Dendritic cell treated with granulocyte-macrophage colony-stimulating factor and Interleukin-4, amounts not matched to agents 40 ng/mL and 50 ng/mL, for 4 days (primary cell): Measurements from ENCODE around the gene NTSR1.

Experiments
- H3K27ac Mint-ChIP-seq: one replicate; pipeline ENCODE4 v1.8.0; 2022; ENCODE audit warnings: mild to moderate bottlenecking, mixed read lengths
- H3K27me3 Mint-ChIP-seq: one replicate; pipeline ENCODE4 v1.8.0; 2022; ENCODE audit warnings: mild to moderate bottlenecking, mixed read lengths
- H3K36me3 Mint-ChIP-seq: one replicate; pipeline ENCODE4 v1.8.0; 2022; ENCODE audit warnings: low read depth, mixed read lengths
- H3K4me1 Mint-ChIP-seq: one replicate; pipeline ENCODE4 v1.8.0; 2022; ENCODE audit warnings: low read depth, mixed read lengths
- H3K4me3 Mint-ChIP-seq: one replicate; pipeline ENCODE4 v1.8.0; 2022; ENCODE audit warnings: mild to moderate bottlenecking, moderate library complexity, mixed read lengths
- H3K9me3 Mint-ChIP-seq: one replicate; pipeline ENCODE4 v1.8.0; 2022; ENCODE audit warnings: mixed read lengths
- intact Hi-C: fragments of 100-400 bp; cut with micrococcal nuclease; formaldehyde crosslinking; loops from one replicate; pipeline ENCODE4 v1.15.0; 2022

Gene NTSR1

GRCh38 chr20:62743777-62744317 lies 35.2 kb downstream of the NTSR1 start:
- H3K27ac Mint-ChIP-seq: no peak overlapping the region
- no peak overlapping the region for H3K4me3 Mint-ChIP-seq
- peaks cover 7% of the 10 kb centered on the region for H3K9me3 Mint-ChIP-seq
- H3K4me1 Mint-ChIP-seq: peaks cover 17% of the 10 kb centered on the region
- intact Hi-C loops: no loop called here
- peaks cover 21% of the 10 kb centered on the region for H3K27me3 Mint-ChIP-seq
- H3K36me3 Mint-ChIP-seq: no peaks in the 10 kb centered on the region

GRCh38 chr20:62744741-62745191 lies 36.1 kb downstream of the NTSR1 start:
- Mint-ChIP-seq H3K27ac (no peak overlapping the region), H3K27me3 (peaks cover 21% of the 10 kb centered on the region), H3K4me3 (no peak overlapping the region), H3K36me3 (no peaks in the 10 kb centered on the region), H3K4me1 (peaks cover 12% of the 10 kb centered on the region), H3K9me3 (peaks cover 7% of the 10 kb centered on the region)
- intact Hi-C loops: no loop called here

- intact Hi-C loops: no loop called here
- no peaks in the 10 kb centered on the region for H3K36me3 Mint-ChIP-seq
- H3K4me1 Mint-ChIP-seq: peaks cover 5% of the 10 kb centered on the region
- H3K9me3 Mint-ChIP-seq: peaks cover 7% of the 10 kb centered on the region
- no peak overlapping the region for H3K27ac Mint-ChIP-seq
- no peak overlapping the region for H3K4me3 Mint-ChIP-seq
- H3K27me3 Mint-ChIP-seq: peaks cover 17% of the 10 kb centered on the region
These were observed 36.8 kb downstream of the NTSR1 start for GRCh38 chr20:62745279-62745951.

- H3K9me3 Mint-ChIP-seq: peaks cover 7% of the 10 kb centered on the region
These were observed 37.3 kb downstream of the NTSR1 start for GRCh38 chr20:62745952-62746288.

GRCh38 chr20:62748311-62748710 lies 39.7 kb downstream of the NTSR1 start:
- Mint-ChIP-seq H3K27me3 (peaks cover 35% of the 10 kb centered on the region), H3K4me1 (peaks cover 8% of the 10 kb centered on the region), H3K27ac (no peak overlapping the region), H3K4me3 (no peak overlapping the region), H3K36me3 (no peaks in the 10 kb centered on the region), H3K9me3 (peaks cover 7% of the 10 kb centered on the region)
- intact Hi-C loops: no loop called here

More at GRCh38 chr20:62745952-62746288, 37.3 kb downstream of the NTSR1 start:
- H3K4me1 Mint-ChIP-seq: peaks cover 4% of the 10 kb centered on the region
- H3K36me3 Mint-ChIP-seq: no peaks in the 10 kb centered on the region
- H3K4me3 Mint-ChIP-seq: no peak overlapping the region
- intact Hi-C loops: no loop called here
- no peak overlapping the region for H3K27ac Mint-ChIP-seq
- H3K27me3 Mint-ChIP-seq: peaks cover 17% of the 10 kb centered on the region

GRCh38 chr20:62749851-62750445 lies 41.3 kb downstream of the NTSR1 start:
- Mint-ChIP-seq H3K4me3 (no peak overlapping the region), H3K9me3 (peaks cover 7% of the 10 kb centered on the region), H3K4me1 (peaks cover 8% of the 10 kb centered on the region), H3K27me3 (peaks cover 34% of the 10 kb centered on the region), H3K27ac (no peak overlapping the region), H3K36me3 (no peaks in the 10 kb centered on the region)
- intact Hi-C loops: no loop called here

GRCh38 chr20:62751551-62752150 lies 43.0 kb downstream of the NTSR1 start:
- Mint-ChIP-seq H3K9me3 (peaks cover 7% of the 10 kb centered on the region), H3K36me3 (no peaks in the 10 kb centered on the region), H3K27me3 (peaks cover 35% of the 10 kb centered on the region), H3K27ac (no peak overlapping the region), H3K4me1 (peaks cover 8% of the 10 kb centered on the region), H3K4me3 (no peak overlapping the region)
- intact Hi-C loops: no loop called here

GRCh38 chr20:62752181-62752670 lies 43.6 kb downstream of the NTSR1 start:
- peaks cover 35% of the 10 kb centered on the region for H3K27me3 Mint-ChIP-seq
- H3K36me3 Mint-ChIP-seq: no peaks in the 10 kb centered on the region
- intact Hi-C loops: no loop called here
- H3K4me1 Mint-ChIP-seq: peaks cover 8% of the 10 kb centered on the region
- peaks cover 7% of the 10 kb centered on the region for H3K9me3 Mint-ChIP-seq
- no peak overlapping the region for H3K27ac Mint-ChIP-seq
- H3K4me3 Mint-ChIP-seq: no peak overlapping the region

- peaks cover 8% of the 10 kb centered on the region for H3K4me1 Mint-ChIP-seq
- intact Hi-C loops: no loop called here
- peaks cover 37% of the 10 kb centered on the region for H3K27me3 Mint-ChIP-seq
- H3K4me3 Mint-ChIP-seq: no peak overlapping the region
- H3K27ac Mint-ChIP-seq: no peak overlapping the region
- H3K36me3 Mint-ChIP-seq: no peaks in the 10 kb centered on the region
- peaks cover 7% of the 10 kb centered on the region for H3K9me3 Mint-ChIP-seq
These were observed 44.2 kb downstream of the NTSR1 start for GRCh38 chr20:62752671-62753501.

- peaks cover 37% of the 10 kb centered on the region for H3K27me3 Mint-ChIP-seq
- no peaks in the 10 kb centered on the region for H3K36me3 Mint-ChIP-seq
- no peak overlapping the region for H3K27ac Mint-ChIP-seq
- intact Hi-C loops: no loop called here
- no peak overlapping the region for H3K4me3 Mint-ChIP-seq
- H3K4me1 Mint-ChIP-seq: peaks cover 8% of the 10 kb centered on the region
- H3K9me3 Mint-ChIP-seq: peaks cover 2% of the 10 kb centered on the region
These were observed 45.0 kb downstream of the NTSR1 start for GRCh38 chr20:62753626-62754025.

GRCh38 chr20:62754122-62754990 lies 45.7 kb downstream of the NTSR1 start:
- intact Hi-C loops: no loop called here
- Mint-ChIP-seq H3K27ac (no peak overlapping the region), H3K4me1 (peaks cover 8% of the 10 kb centered on the region), H3K4me3 (no peak overlapping the region), H3K36me3 (no peaks in the 10 kb centered on the region), H3K9me3 (no peaks in the 10 kb centered on the region), H3K27me3 (peaks cover 39% of the 10 kb centered on the region)

GRCh38 chr20:62754991-62755356 lies 46.3 kb downstream of the NTSR1 start:
- peaks cover 34% of the 10 kb centered on the region for H3K27me3 Mint-ChIP-seq
- intact Hi-C loops: no loop called here
- no peaks in the 10 kb centered on the region for H3K9me3 Mint-ChIP-seq
- peaks cover 10% of the 10 kb centered on the region for H3K4me1 Mint-ChIP-seq
- H3K4me3 Mint-ChIP-seq: no peak overlapping the region
- no peaks in the 10 kb centered on the region for H3K36me3 Mint-ChIP-seq
- no peak overlapping the region for H3K27ac Mint-ChIP-seq
